HG02938 (cell line): Measurements from ENCODE around the gene PI4KA.

Source experiments
- ATAC-seq: cut with Tn5 transposase; IDR thresholded peaks from one replicate; pipeline ENCODE4 v1.9.1; 2021; ENCODE audit warnings: mild to moderate bottlenecking, moderate library complexity; ENCODE audit not compliant: unreplicated experiment

Gene PI4KA

DNA sequence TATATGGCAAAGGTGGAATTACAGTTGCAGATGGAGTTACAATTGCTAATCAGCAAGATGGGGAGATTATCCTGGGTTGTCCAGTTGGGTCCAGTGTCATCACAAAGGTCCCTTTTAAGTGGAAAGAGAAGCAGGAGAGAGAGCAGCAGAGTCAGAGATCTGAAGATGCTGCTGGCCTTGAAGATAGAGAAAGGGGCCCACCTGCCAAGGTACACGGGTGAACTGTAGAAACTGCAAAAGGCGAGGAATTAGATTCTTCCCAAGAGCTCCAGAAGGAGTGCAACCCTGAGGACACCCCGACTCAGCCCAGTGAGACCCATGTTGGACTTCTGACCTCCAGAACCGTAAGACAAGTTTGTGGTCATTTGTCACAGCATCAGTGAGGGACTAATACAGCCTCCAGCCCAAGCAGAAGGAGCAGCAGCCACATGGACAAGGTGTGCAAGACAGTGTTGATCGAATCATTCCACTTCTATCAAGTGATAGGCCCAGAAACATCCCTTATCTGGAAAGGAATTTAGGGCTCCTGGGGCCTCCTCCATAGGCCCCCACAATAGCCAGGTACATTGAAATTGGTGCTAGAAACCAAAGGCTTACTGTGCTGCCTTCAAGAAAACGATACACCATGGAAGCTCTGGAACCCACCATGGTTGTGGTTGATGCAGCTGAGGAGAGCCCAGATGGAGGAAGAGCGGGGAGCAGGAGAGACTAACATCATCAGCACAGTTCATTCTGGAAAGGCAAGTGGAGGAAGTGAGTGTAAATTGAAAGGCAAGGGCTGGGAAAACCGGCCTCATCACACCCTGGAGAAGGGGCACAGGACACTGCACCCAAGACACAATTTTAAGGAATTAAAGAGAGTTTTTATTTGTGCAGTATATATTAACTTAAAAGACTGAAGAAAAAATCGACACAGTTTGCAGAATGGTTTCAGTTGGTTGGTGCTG lies 23.5 kb upstream of the PI4KA start:
- ATAC-seq: no peak

DNA sequence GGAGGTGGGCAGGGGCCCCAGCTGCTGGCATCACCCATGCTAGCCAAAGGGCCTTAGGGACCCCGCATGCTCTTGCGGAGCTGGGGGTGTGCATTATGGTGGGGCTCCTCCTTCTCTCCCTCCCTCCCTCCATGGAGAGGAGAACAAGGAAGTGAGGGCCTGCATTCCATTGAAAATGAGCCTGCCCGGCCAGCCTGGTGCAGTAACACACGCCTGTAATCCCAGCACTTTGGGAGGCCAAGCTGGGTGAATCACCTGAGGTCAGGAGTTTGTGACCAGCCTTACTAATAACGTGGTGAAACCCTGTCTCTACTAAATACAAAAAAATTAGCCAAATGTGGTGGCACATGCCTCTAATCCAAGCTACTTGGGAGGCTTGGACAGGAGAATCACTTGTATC lies 22.6 kb upstream of the PI4KA start:
- ATAC-seq: no peak

DNA sequence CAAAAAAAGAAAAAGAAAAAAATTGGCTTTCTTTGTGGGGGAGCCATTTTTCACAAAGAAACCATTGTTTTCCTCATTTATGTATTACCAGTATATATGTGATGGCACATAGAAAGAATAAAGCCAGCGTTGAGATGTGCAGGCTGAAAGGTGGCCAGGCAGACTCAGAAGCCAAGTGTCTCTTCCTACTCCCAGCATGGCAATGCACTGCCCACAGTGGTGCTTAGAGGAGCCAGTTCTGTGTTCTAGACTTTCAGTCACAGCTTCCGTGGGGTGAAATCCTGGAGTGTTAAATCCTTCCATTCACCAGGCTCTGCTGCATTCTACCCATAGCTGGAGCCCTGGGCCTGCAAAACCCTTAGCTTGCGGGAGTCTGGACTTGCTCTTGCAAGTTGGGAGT lies 19.1 kb upstream of the PI4KA start:
- no peak for ATAC-seq

DNA sequence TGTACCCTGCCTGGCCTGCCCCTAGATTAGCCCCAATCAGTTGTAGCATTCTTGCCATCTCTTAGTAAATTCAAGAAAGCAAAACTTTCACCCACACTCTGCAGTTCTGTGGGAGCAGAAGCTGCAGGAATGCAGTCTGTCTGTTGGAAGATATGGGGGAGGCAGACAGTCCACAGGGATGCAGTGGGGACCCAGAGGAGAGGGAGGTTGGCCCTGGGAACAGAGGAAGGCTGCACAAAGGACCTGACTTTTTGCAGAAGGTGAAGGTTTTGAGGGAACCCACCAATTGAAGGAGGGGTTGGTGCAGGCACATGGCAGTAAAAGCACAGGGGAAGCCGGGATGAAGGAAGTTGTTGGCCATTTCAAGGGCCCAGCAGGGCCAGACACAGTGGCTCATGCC lies 16.7 kb upstream of the PI4KA start:
- ATAC-seq: no peak

DNA sequence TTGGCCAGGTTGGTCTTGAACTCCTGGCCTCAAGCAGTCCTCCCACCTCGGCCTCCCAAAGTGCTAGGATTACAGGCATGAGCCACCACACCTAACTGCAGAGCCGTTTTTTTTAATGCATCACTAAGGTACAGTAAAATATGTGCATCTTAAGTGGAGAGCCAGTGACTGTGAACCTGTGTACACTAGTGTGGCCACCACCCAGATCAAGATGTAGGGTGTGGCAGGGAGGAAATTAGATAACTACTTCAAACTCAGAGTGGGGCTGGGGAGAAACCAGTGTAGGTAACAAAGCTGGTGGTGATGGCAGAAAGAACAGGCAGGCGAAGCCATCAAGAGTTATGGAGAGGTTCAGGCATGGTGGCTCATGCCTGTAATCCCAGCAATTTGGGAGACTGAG lies 14.6 kb upstream of the PI4KA start:
- no peak for ATAC-seq

DNA sequence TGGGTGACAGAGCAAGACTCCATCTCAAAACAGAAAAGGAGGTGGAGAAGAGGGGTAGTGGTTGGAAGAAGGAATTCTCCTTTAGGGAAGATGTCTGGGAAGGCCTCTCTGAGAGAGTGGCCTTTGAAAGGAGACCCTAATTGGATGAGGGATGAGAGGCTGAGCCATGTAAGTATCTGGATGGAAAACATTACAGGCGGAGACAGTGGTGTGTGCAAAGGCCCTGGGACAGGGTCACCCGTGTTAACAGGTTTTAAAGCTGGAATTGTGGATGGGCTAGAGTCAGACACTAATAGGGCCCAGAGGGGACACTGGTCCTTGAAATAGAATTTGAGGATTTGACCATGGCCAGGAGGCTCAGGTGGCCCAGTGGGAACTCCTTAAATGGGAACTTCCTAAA lies 10.6 kb upstream of the PI4KA start:
- ATAC-seq: no peak

DNA sequence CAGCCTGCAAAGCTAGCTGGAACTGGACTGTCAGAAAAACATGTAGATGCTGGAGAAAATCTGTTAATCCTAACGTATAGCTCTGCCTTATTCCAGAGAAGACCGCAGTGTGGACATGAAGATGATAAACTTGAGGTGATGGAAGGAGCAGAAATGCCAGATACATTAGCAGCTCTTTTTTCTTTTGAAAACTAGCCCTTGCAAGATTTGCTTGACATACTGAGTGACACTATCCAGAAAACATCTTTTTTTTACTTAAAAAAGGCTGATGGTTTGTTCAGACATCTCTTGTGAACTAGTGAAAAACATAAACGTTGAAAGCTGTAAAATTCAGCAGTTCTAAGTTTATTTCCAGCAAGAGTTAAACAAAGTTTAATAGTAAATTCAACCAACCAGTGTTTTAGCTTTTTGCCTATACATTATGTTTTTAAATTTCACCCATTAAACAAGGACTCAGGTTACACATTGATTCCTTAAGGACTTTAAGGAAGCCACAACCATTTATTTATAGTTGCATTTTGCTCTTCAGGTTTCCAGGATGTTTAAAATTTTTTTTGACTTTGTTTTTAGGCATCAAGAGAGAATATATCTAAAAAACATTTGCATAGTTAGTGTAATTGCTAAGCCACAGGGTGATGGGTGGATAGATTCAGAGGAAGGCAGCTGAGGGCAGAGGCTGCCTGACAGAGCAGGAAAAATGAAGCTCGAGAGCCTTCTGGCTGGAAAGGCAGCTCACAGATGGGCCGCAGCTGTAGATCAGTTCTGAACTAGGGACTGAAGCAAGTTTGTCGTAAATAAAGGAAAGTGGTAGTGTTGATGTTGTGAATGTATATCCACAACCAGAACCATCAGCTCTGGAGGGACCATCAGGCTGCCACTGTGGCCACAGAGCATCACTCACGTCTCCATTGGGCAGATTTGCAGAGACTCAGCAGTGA lies 9.7 kb upstream of the PI4KA start:
- no peak for ATAC-seq

DNA sequence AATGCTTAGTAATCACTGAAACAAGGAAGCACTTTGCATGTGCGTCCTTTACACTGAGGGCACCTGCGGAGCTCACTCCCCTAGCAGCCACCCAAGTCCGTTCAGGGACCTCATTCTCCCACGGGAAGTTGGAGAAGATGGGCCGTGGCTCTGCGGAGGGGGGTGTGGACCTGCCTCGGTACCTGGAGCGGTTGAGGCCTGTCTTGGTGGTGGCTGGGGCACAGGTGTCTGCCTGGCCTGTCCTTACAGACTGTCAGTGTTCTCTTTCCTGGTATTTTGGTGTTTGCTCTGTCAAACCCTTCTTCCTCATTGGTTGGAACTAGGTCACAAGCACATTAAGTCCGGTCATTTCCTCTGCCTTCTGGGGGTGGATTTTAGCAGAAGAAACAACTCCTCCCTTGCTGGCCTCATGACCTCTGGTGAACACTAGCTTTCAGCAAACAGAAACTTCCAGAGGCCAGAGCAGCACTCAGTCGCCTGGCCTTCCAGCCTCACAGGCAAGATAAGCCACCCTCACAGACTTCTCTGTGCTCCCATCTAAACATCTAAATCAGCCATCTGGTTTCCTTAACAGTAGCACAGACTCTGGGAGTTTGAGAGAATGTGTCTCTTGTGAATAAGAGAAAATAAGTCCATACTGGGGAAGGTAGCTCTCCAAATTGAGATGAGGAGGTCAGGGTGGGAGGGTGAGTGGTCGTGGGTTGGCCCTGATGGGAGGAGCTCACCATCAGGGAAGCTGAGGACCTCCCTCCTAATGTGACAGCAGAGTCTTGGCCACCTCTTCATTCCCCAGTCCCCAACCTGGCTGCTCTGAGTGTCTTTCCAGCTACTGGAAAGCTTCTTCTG lies 8.8 kb upstream of the PI4KA start:
- no peak for ATAC-seq

DNA sequence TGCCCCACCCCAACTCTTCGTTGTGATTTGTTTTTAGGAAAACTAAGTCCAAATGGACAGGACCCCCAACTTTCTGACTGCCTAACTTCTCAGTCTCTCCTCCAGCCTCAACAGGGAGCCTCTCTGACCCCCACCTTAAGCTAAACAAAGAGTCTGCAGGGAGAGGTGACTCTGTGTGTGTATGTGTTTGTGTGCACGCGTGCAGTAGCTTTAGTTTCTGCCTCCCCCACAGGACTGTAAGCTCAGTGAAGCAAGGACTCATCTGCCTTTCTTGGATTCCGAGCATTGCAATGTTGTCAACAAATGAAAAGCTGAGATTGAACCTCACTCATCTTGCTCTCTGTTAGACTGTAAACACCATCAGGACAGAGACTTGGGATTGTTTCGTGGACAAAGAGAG lies 8.1 kb upstream of the PI4KA start:
- ATAC-seq: no peak

DNA sequence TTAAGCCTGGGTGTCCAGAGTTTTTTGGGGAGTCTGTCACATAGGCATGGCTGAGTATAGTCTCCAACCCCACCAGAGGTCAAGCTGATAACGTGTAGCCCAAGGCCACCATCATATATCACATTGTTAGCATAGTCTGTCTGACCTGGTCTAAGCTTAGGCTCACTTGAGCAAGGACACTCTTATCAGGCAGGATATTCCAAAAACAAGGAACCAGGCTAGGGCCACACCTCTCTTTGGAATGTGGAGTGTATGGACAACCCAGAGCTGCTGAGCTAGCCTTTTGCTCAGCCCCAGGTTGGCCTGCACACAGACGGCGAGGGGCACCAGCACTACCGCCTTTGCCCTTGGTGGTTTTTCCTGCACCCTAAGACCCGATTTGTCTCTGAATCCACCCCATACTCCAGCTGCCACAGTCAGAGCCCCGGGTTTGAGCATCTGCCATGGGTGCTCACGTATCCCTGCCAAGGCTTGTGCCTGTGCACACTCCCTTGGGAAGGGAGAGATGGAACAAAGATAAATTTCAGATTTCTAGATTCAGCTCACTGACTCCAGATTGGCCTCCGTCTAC lies 7.3 kb upstream of the PI4KA start:
- ATAC-seq: no peak

DNA sequence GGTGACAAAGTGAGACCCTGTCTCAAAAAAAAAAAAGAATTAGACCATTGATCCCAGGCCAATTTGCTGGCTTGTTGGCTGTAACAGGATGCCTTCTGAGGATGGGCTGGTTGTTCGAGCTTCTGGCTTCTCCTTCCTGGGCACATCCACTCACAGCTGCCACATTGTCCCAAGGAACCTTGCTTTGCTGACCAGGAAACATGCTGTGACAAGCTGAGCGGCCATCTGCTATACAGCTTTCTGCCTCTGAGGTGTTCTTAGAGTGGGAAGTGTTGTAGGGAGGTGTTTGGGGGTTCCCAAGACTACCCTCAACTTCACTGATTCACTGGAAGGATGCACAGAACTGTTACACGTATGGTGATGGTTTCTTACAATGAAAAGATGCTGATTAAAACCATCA lies 6.7 kb upstream of the PI4KA start:
- no peak for ATAC-seq

DNA sequence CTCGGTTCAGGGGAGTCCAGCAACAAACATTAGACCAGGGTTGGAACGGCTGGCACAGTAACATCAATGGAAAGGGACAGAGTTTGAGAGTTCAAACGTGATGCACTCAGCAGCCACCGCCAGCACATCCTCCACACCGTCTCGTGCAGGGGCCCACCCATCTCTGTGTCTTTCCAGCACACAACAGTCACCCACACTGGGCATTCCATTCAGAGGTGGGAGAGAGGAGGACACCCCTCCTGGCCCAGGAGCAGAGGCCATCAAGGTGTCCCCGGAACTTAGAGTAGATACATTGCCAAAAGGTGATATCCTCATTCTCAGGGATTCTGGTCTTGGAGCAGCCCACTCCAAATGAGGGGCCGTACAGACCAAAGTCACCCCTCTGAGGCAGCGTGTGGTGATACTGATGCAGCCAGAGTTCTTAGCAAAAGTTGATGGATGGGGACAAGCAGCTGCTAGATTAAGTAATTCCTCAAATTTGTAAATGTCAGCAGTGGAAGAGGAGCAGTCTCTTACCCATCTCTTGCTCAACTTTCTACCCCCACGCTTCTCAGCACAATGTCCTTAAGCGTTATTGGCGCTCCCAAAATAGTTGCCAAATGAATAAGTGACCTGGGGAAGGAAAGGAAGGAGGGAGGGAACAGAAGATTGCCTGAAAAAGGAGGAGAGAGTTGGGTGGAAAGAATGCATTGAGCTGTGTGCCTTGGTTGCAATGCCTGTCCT lies 5.7 kb upstream of the PI4KA start:
- no peak for ATAC-seq

DNA sequence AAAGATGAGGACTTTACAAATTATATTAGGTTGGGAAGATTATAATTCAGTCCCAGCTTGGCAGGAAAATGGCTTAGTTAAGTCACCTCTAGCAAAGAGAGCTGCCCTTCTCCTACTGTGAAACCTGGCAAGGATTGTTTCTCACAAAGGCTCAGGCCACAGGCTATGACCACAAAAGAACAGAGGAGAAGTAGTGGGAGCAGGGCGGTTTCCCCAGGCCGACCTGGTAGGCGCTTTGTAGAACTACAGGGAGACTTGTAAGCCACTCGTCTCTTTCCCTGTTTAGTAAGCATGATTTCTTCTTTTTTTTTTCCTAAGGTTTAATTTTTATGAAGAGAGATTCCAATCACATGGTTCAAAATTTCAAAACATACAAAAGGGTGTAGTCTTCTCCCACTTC lies 4.8 kb upstream of the PI4KA start:
- ATAC-seq: no peak

DNA sequence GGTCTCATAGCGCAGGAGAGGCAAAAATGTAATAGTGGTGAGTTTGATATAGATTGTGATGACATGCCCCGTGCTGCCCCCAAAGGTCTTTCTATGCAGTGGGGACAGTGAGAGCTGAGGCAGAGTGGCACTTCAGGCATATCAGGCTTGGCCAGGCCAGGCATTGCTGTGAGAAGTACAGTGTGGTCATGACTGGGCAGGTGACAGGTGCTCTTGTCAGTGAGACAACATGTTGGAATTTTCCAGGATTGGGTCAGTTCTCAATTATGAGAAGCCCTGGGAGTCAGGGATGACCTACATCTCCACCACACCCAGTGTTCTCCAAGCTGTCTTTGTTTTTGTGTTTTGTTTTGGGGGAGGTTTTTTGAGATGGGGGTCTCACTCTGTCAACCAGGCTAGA lies 3.9 kb upstream of the PI4KA start:
- ATAC-seq: no peak

DNA sequence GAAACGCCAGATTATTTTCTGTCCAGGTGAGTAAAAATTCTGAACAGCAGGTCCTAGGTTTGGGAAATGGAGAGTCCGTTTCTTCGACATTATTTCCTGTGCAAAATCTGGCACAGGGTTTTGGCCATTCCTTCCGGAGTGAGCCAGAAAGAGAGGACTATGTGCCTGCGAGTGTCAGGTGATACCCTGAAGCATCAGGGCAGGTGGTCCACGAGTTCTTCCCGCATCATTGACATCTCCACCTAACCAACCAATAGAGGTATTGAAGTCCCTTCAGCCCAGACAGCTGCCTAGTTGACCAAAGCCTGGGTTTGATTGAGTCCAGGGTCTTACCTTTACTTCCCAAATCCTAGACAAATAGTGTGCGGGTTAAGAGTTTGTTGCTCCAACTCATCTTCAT lies 1.0 kb upstream of the PI4KA start:
- no peak for ATAC-seq

DNA sequence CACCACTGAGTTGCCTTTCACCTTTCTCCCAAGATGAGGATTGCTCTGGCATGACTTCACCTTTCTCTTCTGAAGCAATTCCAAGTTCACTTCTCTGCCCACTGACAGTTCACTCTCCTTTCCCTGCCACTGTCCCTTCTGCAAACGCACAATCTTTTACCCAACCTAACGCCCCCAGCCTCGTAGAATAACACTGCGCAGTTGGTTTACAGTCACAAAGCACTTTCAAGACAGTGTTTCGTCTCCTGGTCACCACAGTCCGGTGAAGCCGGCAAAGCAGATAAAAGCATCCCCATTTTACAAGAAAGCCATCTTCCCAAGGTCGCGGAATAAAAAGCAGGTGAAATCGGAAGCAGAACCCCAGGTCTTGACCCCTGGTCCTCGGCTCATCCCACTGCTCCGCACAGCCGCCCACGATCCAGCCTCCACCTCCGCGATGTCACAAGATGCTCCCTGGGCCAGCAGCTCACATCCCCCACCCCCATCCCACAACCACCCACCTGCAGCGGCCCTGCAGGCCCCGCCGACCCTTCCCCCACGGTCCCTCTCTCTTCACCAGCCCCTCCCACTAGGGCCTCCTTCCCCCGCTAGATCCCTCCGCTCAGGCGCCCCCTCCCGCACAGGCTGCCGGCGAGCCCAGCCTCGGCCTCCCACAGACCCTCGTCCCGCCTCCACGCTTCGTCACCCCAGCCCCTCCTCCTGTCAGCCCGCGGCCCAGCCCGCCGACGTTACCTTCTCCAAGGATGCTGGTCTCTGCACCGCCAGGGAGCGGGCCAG lies 585 bp downstream of the PI4KA start:
- peak; percentile 38 for ATAC-seq

DNA sequence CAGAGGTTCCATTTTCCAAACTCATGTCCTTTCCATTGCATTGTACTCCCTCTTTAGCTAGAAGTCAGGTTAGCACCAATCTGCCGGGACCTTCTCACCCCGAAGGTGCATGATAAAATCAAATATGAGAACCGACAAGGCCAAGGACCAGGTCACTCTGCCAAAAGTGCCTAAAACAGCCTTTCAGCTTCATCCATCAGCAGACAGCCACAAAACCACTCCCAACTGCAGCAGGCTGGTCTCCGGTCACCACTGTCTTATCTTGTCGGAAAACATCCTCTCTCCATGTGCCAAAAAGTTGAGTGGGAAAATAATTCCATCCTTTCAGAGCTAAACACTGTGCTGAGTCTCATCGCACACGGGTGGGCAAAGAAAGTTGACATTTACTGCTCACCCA lies 1.4 kb downstream of the PI4KA start:
- no peak for ATAC-seq

DNA sequence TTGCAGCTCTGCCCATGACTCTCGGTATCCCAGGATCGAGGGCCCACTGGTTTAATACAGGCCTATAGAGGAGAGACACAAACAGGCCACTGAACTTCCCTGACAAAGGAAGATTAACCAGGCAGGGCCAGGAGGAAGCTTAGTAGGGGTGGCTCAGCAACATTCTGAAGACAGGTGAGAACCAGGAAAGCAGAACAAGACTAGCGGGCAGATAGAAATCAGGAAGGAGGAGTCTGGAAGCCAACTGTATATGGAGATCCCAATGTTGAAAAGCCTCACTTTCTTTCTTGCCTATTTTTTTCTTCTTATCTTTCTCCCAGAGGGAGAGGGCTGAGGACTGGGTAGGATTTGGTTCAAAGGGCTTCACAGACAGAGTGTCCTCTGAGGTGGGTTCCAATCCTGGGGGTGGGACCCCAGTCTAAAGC lies 5.4 kb downstream of the PI4KA start:
- no peak for ATAC-seq

DNA sequence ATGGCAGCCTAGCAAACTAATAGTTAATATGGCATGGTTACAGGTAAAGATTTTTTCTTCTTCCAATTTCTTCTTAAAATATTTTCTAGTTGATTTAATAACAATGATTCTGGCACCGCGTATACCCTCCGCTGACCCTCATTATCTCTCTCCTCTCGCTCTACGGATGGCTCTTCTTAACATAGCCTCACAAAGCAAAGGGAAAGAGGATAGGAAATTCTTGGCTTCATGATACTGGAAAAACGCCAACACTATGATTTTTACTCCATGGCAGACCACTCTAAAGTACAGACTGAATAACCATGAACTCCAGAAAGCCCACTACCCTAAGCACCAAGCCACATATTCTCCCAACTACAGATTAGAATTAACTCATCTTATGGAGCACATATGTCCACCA lies 6.1 kb downstream of the PI4KA start:
- ATAC-seq: no peak
